Activated T-cell treated with anti-CD3 and anti-CD28 coated beads, Interleukin-2, amount 50 U/mL, for 72 hours (primary cell): ENCODE results near the gene LDLRAD4. TPM values are rescaled to one million over a fixed set of nuclear protein-coding genes. Genes with fewer than 3 reads are reported as not detected.

Experiments used
- ATAC-seq, 2 donors: fragments of 150-1000 bp; cut with Tn5 transposase; replicated peaks in 1 of 2; 2 replicates each; pipeline ENCODE4 v1.10.0; 2021; ENCODE audit warnings: moderate library complexity in 2 of 2, mild to moderate bottlenecking in 1 of 2
- DNase-seq, 2 donors: peaks; one replicate each; pipeline ENCODE4 v3.0.0; 2021 to 2022; ENCODE audit warnings: mixed read lengths in 1 of 2
- H3K27ac Mint-ChIP-seq: one replicate; pipeline ENCODE4 v1.8.0; 2022; ENCODE audit warnings: mild to moderate bottlenecking, moderate library complexity, mixed read lengths
- H3K27me3 Mint-ChIP-seq: one replicate; pipeline ENCODE4 v1.8.0; 2022; ENCODE audit warnings: low read depth, mixed read lengths
- H3K36me3 Mint-ChIP-seq, 2 donors: one replicate each; pipeline ENCODE4 v1.8.0; 2022; ENCODE audit warnings: mixed read lengths in 2 of 2, mild to moderate bottlenecking in 1 of 2; ENCODE audit not compliant: insufficient read depth in 2 of 2
- H3K4me1 Mint-ChIP-seq: one replicate; pipeline ENCODE4 v1.8.0; 2022; ENCODE audit warnings: low read depth, mixed read lengths
- H3K4me3 Mint-ChIP-seq, 2 donors: one replicate each; pipeline ENCODE4 v1.8.0; 2022; ENCODE audit warnings: mild to moderate bottlenecking in 2 of 2, mixed read lengths in 2 of 2, moderate library complexity in 2 of 2
- H3K9me3 Mint-ChIP-seq, 2 donors: one replicate each; pipeline ENCODE4 v1.8.0; 2022; ENCODE audit warnings: mixed read lengths in 2 of 2
- total RNA-seq, 2 donors: library from RNA; stranded (reverse); gene quantifications; one replicate each; pipeline ENCODE4 v1.2.3, GENCODE V29; 2022

The LDLRAD4 gene
- total RNA-seq, 2 donors from 2014 or later = 46.0 to 47.2 TPM

GRCh38 chr18:13369756-13370510 is 151.4 kb downstream of the LDLRAD4 start:
- no peaks in the 10 kb centered on the region for H3K27me3 Mint-ChIP-seq
- H3K36me3 Mint-ChIP-seq = no peaks in the 10 kb centered on the region
- H3K27ac Mint-ChIP-seq = no peak overlapping the region
- H3K9me3 Mint-ChIP-seq = no peaks in the 10 kb centered on the region
- H3K4me3 Mint-ChIP-seq = no peak overlapping the region
- no peak for DNase-seq
- peak; percentile 26 to 47 for ATAC-seq
- H3K4me1 Mint-ChIP-seq = peaks cover 54% of the 10 kb centered on the region

- Mint-ChIP-seq H3K9me3 (no peaks in the 10 kb centered on the region), H3K27ac (no peak overlapping the region), H3K36me3 (no peaks in the 10 kb centered on the region), H3K4me3 (no peak overlapping the region), H3K27me3 (no peaks in the 10 kb centered on the region), H3K4me1 (peaks cover 66% of the 10 kb centered on the region)
- ATAC-seq (no peak), DNase-seq (no peak)
Observed at GRCh38 chr18:13370995-13371625, 152.6 kb downstream of the LDLRAD4 start.

- Mint-ChIP-seq H3K9me3 (no peaks in the 10 kb centered on the region), H3K4me3 (peak overlapping the region; percentile 37 to 38), H3K4me1 (peaks cover 70% of the 10 kb centered on the region), H3K27me3 (no peaks in the 10 kb centered on the region), H3K27ac (peak overlapping the region; percentile 18), H3K36me3 (no peaks in the 10 kb centered on the region)
- DNase-seq (no peak), ATAC-seq (no peak)
Observed at GRCh38 chr18:13371689-13372418, 153.3 kb downstream of the LDLRAD4 start.

- no peaks in the 10 kb centered on the region for H3K36me3 Mint-ChIP-seq
- no peak overlapping the region for H3K27ac Mint-ChIP-seq
Observed at GRCh38 chr18:13372531-13372951, 154.0 kb downstream of the LDLRAD4 start.

GRCh38 chr18:13374096-13374467 is 155.5 kb downstream of the LDLRAD4 start:
- no peaks in the 10 kb centered on the region for H3K27me3 Mint-ChIP-seq
- H3K9me3 Mint-ChIP-seq = no peaks in the 10 kb centered on the region
- ATAC-seq = no peak
- no peaks in the 10 kb centered on the region for H3K36me3 Mint-ChIP-seq
- no peak overlapping the region for H3K27ac Mint-ChIP-seq
- H3K4me1 Mint-ChIP-seq = peaks cover 85% of the 10 kb centered on the region
- no peak overlapping the region for H3K4me3 Mint-ChIP-seq
- no peak for DNase-seq

More at GRCh38 chr18:13372531-13372951, 154.0 kb downstream of the LDLRAD4 start:
- ATAC-seq (no peak), DNase-seq (no peak)
- peak overlapping the region in 1 of 2 donors; percentile 37 for H3K4me3 Mint-ChIP-seq
- H3K9me3 Mint-ChIP-seq = no peaks in the 10 kb centered on the region
- H3K4me1 Mint-ChIP-seq = peaks cover 74% of the 10 kb centered on the region
- H3K27me3 Mint-ChIP-seq = no peaks in the 10 kb centered on the region

GRCh38 chr18:13374468-13375301 is 156.1 kb downstream of the LDLRAD4 start:
- no peaks in the 10 kb centered on the region for H3K27me3 Mint-ChIP-seq
- ATAC-seq (peak; percentile 16 to 29), DNase-seq (no peak)
- H3K9me3 Mint-ChIP-seq = no peaks in the 10 kb centered on the region
- no peaks in the 10 kb centered on the region for H3K36me3 Mint-ChIP-seq
- H3K27ac Mint-ChIP-seq = peak overlapping the region; percentile 78
- H3K4me1 Mint-ChIP-seq = peaks cover 83% of the 10 kb centered on the region
- H3K4me3 Mint-ChIP-seq = peak overlapping the region; percentile 69 to 83

- Mint-ChIP-seq H3K27me3 (no peaks in the 10 kb centered on the region), H3K4me1 (peaks cover 81% of the 10 kb centered on the region), H3K27ac (peak overlapping the region; percentile 78), H3K36me3 (no peaks in the 10 kb centered on the region), H3K4me3 (peak overlapping the region; percentile 69 to 83), H3K9me3 (no peaks in the 10 kb centered on the region)
- DNase-seq (peak; percentile 87 to 91), ATAC-seq (peak; percentile 82 to 84)
Observed at GRCh38 chr18:13375302-13376255, 157.0 kb downstream of the LDLRAD4 start.

- Mint-ChIP-seq H3K27ac (peak overlapping the region; percentile 78), H3K27me3 (no peaks in the 10 kb centered on the region), H3K36me3 (no peaks in the 10 kb centered on the region), H3K4me3 (peak overlapping the region; percentile 69 to 83), H3K9me3 (no peaks in the 10 kb centered on the region), H3K4me1 (peaks cover 85% of the 10 kb centered on the region)
- peak; percentile 43 to 57 for DNase-seq
- ATAC-seq = peak; percentile 1 to 19
Observed at GRCh38 chr18:13376298-13376840, 157.8 kb downstream of the LDLRAD4 start.

GRCh38 chr18:13376841-13377351 is 158.3 kb downstream of the LDLRAD4 start:
- H3K27me3 Mint-ChIP-seq = no peaks in the 10 kb centered on the region
- ATAC-seq = peak; percentile 73 to 75

GRCh38 chr18:13377496-13377895 is 158.9 kb downstream of the LDLRAD4 start:
- Mint-ChIP-seq H3K4me3 (peak overlapping the region; percentile 69 to 83), H3K27me3 (no peaks in the 10 kb centered on the region), H3K4me1 (peaks cover 85% of the 10 kb centered on the region), H3K9me3 (no peaks in the 10 kb centered on the region), H3K36me3 (no peaks in the 10 kb centered on the region), H3K27ac (peak overlapping the region; percentile 78)
- ATAC-seq = peak; percentile 10 to 27
- DNase-seq = peak; percentile 41 to 49

More at GRCh38 chr18:13376841-13377351, 158.3 kb downstream of the LDLRAD4 start:
- no peaks in the 10 kb centered on the region for H3K9me3 Mint-ChIP-seq
- peaks cover 85% of the 10 kb centered on the region for H3K4me1 Mint-ChIP-seq
- H3K36me3 Mint-ChIP-seq = no peaks in the 10 kb centered on the region
- peak overlapping the region; percentile 78 for H3K27ac Mint-ChIP-seq
- peak; percentile 79 to 82 for DNase-seq
- peak overlapping the region; percentile 69 to 83 for H3K4me3 Mint-ChIP-seq

- no peaks in the 10 kb centered on the region for H3K9me3 Mint-ChIP-seq
- no peaks in the 10 kb centered on the region for H3K36me3 Mint-ChIP-seq
- ATAC-seq = no peak
- H3K4me1 Mint-ChIP-seq = peaks cover 86% of the 10 kb centered on the region
- H3K27me3 Mint-ChIP-seq = no peaks in the 10 kb centered on the region
- peak overlapping the region; percentile 11 for H3K27ac Mint-ChIP-seq
- DNase-seq = no peak
- peak overlapping the region; percentile 69 to 83 for H3K4me3 Mint-ChIP-seq
Observed at GRCh38 chr18:13378150-13378549, 159.6 kb downstream of the LDLRAD4 start.
